ENCODE measurements around the gene NOLC1.
"Not testable (repeated sequence)": the region's sequence is repeated elsewhere in the genome, so short reads cannot be mapped to it uniquely, and the experiment has no call there.

Gene NOLC1

DNA sequence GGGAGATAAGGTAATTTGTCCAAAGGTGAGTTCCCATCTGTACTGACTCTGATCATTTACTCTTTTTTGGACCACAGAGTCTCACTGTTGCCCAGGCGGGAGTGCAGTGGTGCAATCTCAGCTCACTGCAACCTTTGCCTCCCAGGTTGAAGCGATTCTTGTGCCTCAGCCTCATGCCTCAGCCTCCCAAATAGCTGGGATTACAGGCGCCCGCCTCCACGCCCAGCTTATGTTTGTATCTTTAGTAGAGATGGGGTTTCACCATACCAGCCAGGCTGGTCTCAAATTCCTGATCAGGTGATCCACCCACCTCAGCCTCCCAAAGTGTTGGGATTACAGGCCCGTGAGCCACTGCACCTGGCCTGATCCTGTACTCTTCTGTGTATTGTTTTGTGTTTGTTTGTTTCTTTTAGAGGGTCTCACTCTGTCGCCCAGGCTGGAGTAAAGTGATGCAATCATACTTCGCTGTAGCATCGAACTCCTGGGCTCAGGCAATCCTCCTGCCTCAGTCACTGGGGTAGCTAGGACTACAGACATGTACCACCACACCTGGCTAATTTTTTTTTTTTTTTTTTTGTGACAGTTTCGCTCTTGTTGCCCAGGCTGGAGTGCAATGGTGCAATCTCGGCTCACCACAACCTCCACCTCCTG, 2.4 kb downstream of the NOLC1 start:
- DNase-seq (ENCODE audit: low spot score), result no peak

GRCh38 chr10:102157224-102157623, 5.0 kb downstream of the NOLC1 start:
- no peak for DNase-seq (ENCODE audit: low spot score)

- DNase-seq (ENCODE audit: low spot score), result no peak
Measured at GRCh38 chr10:102159051-102159597, 6.9 kb downstream of the NOLC1 start.

GRCh38 chr10:102159831-102160230, 7.6 kb downstream of the NOLC1 start:
- no peak for DNase-seq (ENCODE audit: low spot score)

DNA sequence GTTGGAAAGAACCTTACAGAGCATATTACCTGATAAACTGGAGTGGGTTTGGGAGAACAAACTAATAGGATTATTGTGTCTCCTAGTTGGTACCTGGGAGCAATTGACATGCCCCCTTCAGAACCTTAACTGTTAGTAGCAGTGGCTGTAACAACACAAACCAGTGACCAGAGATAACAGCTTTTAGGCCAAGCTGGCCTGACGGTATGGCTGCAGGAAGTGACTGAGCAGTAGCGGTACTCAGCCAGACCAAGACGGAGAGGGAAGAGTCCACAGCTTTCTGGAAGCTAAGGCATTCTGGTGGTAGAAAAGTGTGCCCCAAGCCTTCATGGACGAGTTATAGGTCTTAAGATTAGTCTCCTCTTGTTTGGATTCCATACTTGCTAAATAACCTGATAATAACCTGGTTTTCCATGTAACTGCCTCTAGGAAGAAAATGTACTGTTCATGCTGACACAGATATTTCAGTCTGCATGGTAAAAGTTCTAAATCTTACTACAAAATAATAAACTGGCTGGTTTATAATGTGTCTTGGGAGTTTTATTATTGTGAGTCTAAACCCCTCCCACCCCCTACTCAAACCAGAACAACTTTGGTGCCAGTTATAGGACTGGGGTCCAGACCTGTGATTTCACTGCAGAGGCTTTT, 11.3 kb downstream of the NOLC1 start:
- DNase-seq (ENCODE audit: low spot score), result no peak

DNA sequence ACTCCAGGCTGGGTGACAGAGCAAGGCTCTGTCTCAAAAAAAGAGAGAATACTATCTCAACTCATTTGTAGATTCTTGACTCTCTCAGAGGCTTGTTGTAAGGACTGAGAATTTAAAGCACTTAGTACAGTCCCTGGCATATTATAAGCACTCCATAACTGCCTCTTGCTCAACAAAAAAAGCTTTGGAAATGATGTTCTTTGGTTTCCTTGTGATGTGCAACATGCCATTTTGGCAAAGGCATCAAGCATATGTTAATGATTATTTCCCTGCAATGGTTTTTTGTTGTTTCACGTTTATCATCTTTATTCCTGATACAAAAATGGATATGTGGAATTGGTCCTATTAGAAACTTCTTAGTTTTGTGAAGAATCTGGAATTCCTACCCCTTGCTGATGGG, 15.7 kb downstream of the NOLC1 start:
- no peak for DNase-seq (ENCODE audit: low spot score)

DNA sequence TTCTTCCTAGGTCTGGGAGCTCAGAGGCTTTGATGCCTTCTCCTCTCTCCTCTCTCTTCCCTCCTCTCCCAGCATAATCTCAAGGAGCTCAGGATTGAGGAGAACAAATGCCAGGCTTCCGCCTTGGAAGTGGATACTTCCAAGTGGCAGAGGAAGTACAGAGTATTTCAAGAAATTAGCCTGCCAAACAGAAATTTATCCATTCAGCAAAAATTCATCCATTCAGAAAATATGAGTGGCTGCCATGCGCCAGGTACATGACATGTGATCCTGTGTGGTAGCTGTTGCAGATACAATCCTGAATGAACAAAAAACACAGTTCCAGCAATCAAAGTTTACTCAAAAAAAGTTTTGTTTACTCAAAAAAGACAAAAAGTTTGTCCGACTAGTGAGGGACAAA, 18.4 kb downstream of the NOLC1 start:
- DNase-seq (ENCODE audit: low spot score), result no peak

DNA sequence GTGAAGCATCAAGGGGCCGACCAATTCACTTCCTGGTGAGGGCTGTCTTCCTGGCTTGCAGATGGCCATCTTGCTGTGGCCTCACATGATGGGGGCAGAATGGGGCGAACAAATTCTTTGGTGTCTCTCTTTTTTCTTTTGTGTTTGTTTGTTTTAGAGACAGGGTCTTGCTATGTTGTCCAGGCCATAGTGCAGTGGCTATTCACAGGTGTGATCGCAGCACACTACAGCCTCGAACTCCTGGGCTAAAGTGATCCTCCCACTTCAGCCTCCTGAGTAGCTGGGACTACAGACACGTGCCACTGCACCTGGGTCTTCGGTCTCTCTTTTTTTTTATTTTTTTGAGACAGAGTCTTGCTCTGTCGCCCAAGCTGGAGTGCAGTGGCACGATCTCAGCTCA, 20.1 kb downstream of the NOLC1 start:
- DNase-seq (ENCODE audit: low spot score), result no peak

DNA sequence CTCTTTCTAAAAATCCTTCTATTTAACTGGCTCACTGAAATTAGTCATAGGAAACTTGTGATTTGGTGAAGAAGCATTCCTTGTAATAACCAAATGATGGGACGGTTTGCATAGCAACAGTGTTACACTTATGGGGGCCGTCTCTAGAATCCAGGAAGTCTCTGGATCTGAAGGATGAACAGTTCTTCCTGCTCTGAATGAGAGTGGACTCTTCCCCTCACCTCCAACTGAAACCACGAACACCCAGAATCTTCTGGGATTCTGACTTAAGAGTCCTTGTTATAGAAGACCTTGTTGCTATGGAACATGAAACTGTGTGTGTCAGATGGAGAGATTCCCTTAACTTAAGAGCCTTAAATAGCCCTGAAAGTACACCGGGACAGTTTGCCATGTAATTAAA, 23.2 kb downstream of the NOLC1 start:
- no peak for DNase-seq (ENCODE audit: low spot score)

DNA sequence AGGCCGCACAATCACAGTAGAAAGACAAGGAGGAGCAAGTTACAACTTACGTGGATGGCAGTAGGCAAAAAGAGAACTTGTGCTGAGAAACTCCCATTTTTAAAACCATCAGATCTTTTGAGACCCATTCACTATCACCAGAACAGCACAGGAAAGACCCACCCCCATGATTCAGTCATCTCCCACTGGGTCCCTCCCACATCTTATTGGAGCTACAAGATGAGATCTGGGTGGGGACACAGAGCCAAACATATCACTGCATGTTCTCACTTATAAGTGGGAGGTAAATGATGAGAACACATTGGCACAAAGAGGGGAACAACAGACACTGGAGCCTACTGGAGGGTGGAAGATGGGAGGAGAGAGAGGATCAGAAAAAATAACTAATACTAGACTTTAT, 32.4 kb downstream of the NOLC1 start:
- no peak for DNase-seq (ENCODE audit: low spot score)

- no peak for DNase-seq (ENCODE audit: low spot score)
Measured at GRCh38 chr10:102185272-102185671, 33.1 kb downstream of the NOLC1 start.

DNA sequence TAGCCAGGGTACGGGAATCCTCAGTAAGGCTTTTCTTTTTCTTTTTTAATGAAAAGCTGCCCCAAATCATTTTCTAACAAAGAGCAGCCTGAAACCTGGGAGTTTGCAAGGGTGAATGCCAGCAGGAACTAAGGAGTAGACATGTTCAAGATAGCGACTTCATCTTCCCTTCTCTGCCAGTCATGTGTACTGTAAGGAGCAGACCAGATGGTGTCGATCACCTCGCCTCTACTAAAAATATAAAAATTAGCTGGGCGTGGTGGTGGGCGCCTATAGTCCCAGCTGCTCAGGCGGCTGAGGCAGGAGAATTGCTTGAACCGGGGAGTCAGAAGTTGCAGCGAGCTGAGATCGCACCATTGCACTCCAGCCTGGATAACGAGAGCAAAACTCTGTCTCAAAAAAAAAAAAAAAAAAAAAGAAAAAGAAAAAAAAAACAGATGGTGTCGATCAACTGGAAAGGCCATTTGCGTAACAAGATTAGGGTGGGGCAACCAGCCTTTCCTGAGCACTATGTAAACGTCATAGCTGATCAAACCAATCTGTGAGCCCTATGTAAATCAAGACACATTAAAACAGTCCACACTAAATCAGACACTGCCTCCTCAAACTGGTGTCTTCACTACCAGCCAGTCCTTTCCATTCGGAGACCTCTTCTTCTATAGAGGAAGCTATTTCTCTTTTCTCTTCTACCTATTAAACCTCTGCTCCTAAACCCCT, 33.8 kb downstream of the NOLC1 start:
- DNase-seq (ENCODE audit: low spot score), result no peak

- no peak for DNase-seq (ENCODE audit: low spot score)
Measured at GRCh38 chr10:102188298-102188940, 36.2 kb downstream of the NOLC1 start.

- not testable (repeated sequence) for DNase-seq (ENCODE audit: low spot score)
Measured at GRCh38 chr10:102188941-102189898, 37.0 kb downstream of the NOLC1 start.

GRCh38 chr10:102191956-102192355, 39.8 kb downstream of the NOLC1 start:
- no peak for DNase-seq (ENCODE audit: low spot score)

DNA sequence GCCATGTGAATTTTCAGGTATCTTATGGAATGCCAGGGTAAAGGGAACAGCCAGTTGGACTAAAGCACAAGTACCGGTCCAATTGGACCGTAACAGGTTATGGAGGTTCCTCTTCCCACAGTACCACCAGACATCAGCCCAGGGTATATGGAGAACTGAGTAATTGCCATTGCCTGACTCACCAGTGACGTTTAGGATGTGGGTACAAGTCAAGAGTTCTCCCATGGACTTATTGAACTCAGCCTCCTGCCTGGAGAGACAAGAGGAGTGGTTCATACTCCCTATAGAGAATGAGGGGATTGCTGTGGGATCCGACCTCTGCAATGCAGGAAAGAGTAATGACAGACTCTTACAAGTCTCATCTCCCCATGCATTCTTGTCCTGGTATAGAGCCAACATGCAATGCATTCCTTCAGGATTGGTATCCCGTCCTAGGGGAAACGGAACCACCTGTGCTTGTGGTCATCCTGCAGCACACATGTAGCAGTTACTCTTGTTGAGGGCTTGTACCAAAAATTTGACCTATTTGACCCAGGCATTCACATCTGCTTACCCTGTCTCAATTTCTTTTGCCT, 43.2 kb downstream of the NOLC1 start:
- no peak for DNase-seq (ENCODE audit: low spot score)

DNA sequence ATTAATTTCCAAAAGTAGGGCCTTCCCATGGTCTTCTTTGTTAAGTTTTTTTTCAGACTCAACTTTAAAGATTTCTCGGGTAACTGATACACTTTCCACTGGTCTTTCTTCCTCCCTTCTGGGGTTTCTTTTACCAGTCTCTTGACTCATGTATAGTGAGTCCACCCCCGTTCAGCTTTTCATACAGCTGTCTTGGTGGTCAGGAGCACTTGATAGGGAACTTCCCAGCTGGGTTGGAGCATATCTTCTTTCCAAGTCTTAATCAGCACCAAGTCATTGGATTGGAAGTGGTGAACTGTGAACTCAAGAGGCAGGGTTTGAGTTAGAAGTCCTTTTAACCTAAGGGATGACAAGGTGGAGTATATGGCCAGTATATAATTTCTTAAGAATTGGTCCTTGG, 44.7 kb downstream of the NOLC1 start:
- DNase-seq (ENCODE audit: low spot score), result no peak

GRCh38 chr10:102198027-102198426, 45.8 kb downstream of the NOLC1 start:
- no peak for DNase-seq (ENCODE audit: low spot score)

DNA sequence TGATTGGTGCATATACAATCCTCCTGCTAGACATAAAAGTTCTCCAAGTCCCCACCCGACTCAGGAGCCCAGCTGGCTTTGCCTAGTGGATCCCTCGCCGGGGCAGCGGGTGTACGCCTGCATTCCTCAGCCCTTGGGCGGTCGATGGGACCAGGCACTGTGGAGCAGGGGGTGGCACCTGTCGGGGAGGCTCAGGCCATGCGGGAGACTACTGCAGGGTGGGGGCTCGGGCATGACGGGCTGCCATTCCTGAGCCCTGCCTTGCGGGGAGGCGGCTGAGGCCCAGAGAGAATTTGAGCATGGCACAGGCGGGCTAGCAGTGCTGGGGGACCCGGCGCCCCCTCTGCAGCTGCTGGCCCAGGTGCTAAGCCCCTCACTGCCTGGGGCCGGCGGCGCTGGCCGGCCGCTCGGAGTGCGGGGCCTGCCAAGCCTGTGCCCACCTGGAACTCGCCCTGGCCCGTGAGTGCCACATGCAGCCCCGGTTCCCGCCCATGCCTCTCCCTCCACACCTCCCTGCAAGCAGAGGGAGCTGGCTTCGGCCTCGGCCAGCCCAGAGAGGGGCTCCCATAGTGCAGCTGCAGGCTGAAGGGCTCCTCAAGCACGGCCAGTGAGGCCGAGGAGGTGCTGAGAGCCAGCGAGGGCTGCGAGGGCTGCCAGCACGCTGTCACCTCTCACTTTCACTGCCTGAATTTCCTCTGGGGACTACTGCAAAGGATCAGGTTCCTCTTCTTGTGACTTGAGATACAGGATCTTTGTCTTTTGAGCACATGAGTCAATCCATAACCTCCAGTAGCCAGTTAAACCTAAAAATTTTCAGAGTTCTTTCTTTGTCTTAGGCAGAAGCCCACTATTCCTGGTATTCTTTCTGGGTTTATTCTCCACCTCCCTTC, 48.8 kb downstream of the NOLC1 start:
- no peak for DNase-seq (ENCODE audit: low spot score)

DNA sequence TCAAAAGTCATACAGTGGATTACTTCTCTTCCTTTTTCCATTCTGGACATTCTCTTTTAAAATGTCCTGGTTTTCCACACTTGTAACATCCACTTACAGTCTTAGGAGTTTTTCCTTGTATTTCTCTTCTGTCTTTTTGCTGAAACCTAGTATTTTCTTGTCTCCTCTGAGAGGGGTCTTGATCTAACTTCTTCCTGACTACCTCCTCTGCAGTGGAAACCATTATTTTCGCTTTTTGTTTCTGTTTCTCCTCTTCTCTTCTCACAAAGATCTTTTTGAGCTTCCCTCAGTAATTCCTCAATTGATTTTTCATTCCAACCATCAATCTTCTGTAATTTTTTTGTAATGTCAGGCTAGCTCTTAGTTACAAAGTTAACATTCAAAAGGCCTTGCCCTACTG, 50.2 kb downstream of the NOLC1 start:
- DNase-seq (ENCODE audit: low spot score), result no peak
